ENCODE measurements around the gene FADS1. TPM values are rescaled to one million over a fixed set of nuclear protein-coding genes. Genes with fewer than 3 reads are reported as not detected.

The FADS1 gene
- total and polyA plus RNA-seq, 2 of the 13 experiments (the other 11 are each of a cell fraction or from before 2014, with no cell fraction given), result 91.8 to 108 TPM

- TF ChIP-seq SRSF9 (IDR thresholded peaks at IDR 0.05; ENCODE audit: borderline replicate concordance, insufficient read depth, low read depth, low read length, poor library complexity, severe bottlenecking), result no peak
- no peak for TF ChIP-seq RNF219 (CRISPR knock-in tag; IDR thresholded peaks at IDR 0.05)
- TF ChIP-seq ZNF672 (CRISPR knock-in tag; IDR thresholded peaks at IDR 0.05), result no peak
- TF ChIP-seq ZSCAN21 (CRISPR knock-in tag; IDR thresholded peaks at IDR 0.05; ENCODE audit: borderline replicate concordance), result peak; percentile 55
- no peak for TF ChIP-seq ZNF713 (CRISPR knock-in tag; IDR thresholded peaks at IDR 0.05)
- TF ChIP-seq GTF3A (CRISPR knock-in tag; conservative IDR thresholded peaks at IDR 0.05), result no peak
- no peak for TF ChIP-seq EHMT2 (IDR thresholded peaks at IDR 0.05; ENCODE audit: borderline replicate concordance, low read depth, low read length)
- TF ChIP-seq ZNF646 (CRISPR knock-in tag; IDR thresholded peaks at IDR 0.05), result no peak
- TF ChIP-seq ZNF274 (CRISPR knock-in tag; IDR thresholded peaks at IDR 0.05), result no peak
- TF ChIP-seq ZNF205 (CRISPR knock-in tag; IDR thresholded peaks at IDR 0.05), result no peak
- peak; percentile 56 for TF ChIP-seq HDAC2 (CRISPR knock-in tag; IDR thresholded peaks at IDR 0.05)
- no peak for TF ChIP-seq JUN (CRISPR knock-in tag; IDR thresholded peaks at IDR 0.05)
- no peak for TF ChIP-seq MAFF (IDR thresholded peaks at IDR 0.05; ENCODE audit: low read depth, low read length)
- no peak for TF ChIP-seq ZNF737 (CRISPR knock-in tag; IDR thresholded peaks at IDR 0.05; ENCODE audit: borderline replicate concordance)
- no peak for TF ChIP-seq ARID2 (CRISPR knock-in tag; IDR thresholded peaks at IDR 0.05; ENCODE audit: borderline replicate concordance)
- no peak for TF ChIP-seq ZNF644 (CRISPR knock-in tag; IDR thresholded peaks at IDR 0.05; ENCODE audit: low read depth)
- TF ChIP-seq SMAD3 (CRISPR knock-in tag; IDR thresholded peaks at IDR 0.05), result no peak
- no peak for TF ChIP-seq ZNF577 (CRISPR knock-in tag; IDR thresholded peaks at IDR 0.05; ENCODE audit: borderline replicate concordance, low read depth)
- peak; percentile 40; the same call in 1 of the 2 replicates for TF ChIP-seq ZFP37 (CRISPR knock-in tag; IDR thresholded peaks at IDR 0.05; ENCODE audit: borderline replicate concordance)
Measured at GRCh38 chr11:61814958-61815789, 1.6 kb downstream of the FADS1 start (continued).

All from HepG2 (cell line).